Measurements from ENCODE around the gene EXOSC7. TPM values are rescaled to one million over a fixed set of nuclear protein-coding genes. Genes with fewer than 3 reads are reported as not detected.

Gene EXOSC7
- polyA plus RNA-seq, 3 donors, result 16.8 to 23.9 (median 18.8) TPM

DNA sequence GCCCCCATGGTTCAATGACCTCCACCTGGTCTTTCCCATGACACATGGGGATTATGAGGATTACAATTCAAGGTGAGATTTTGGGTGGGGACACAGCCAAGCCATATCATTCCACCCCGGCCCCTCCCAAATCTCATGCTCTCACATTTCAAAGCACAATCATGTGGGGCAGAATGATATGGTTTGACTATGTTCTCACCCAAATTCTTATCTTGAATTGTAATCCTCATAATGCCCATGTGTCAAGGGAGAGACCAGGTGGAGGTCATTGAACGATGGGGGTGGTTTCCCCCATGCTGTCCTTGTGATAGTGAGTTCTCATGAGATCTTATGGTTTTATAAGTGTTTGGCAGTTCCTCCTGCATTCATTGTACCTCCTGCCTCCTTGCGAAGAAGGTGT is 47.6 kb downstream of the EXOSC7 start:
- TF ChIP-seq, protein P1, sequence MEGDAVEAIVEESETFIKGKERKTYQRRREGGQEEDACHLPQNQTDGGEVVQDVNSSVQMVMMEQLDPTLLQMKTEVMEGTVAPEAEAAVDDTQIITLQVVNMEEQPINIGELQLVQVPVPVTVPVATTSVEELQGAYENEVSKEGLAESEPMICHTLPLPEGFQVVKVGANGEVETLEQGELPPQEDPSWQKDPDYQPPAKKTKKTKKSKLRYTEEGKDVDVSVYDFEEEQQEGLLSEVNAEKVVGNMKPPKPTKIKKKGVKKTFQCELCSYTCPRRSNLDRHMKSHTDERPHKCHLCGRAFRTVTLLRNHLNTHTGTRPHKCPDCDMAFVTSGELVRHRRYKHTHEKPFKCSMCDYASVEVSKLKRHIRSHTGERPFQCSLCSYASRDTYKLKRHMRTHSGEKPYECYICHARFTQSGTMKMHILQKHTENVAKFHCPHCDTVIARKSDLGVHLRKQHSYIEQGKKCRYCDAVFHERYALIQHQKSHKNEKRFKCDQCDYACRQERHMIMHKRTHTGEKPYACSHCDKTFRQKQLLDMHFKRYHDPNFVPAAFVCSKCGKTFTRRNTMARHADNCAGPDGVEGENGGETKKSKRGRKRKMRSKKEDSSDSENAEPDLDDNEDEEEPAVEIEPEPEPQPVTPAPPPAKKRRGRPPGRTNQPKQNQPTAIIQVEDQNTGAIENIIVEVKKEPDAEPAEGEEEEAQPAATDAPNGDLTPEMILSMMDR (IDR thresholded peaks at IDR 0.05), result no peak
- peaks cover 11 to 20% of the 10 kb centered on the region in 2 donors for H3K4me1 ChIP-seq (ENCODE audit: control insufficient read depth in 1 of 2, insufficient read depth in 2 of 2, low read length in 2 of 2)
- no CpG with 5 or more reads among the region's 3 CpGs for WGBS (ENCODE audit: insufficient coverage)
- H3K4me2 ChIP-seq (replicated peaks; ENCODE audit: extremely low read depth, low read length, poor library complexity, severe bottlenecking), result no peak overlapping the region
- DNase-seq, result no peak
- Mint-ChIP-seq H3K27me3 (ENCODE audit: low read depth in 3 of 3) (peaks cover 4 to 14% (median 9%) of the 10 kb centered on the region in 3 donors), H3K36me3 (peaks cover under 1 to 2% of the 10 kb centered on the region in 2 donors), H3K4me3 (no peak overlapping the region), H3K4me1 (peaks cover 18% of the 10 kb centered on the region), H3K27ac (no peak overlapping the region), H3K9me3 (no peaks in the 10 kb centered on the region)
- no peak overlapping the region for H3K4me3 ChIP-seq (replicated peaks in 1 of 3; ENCODE audit: low read depth in 2 of 3, low read length in 3 of 3)
- no peaks in the 10 kb centered on the region for H3K36me3 ChIP-seq (replicated peaks in 1 of 2; ENCODE audit: control insufficient read depth in 1 of 2, insufficient read depth in 2 of 2, low read length in 2 of 2)
- no peak overlapping the region for H2AFZ ChIP-seq (ENCODE audit: insufficient read depth, low read depth, low read length, poor library complexity, severe bottlenecking)
- H3K9me3 ChIP-seq (replicated peaks in 1 of 2; ENCODE audit: control insufficient read depth in 1 of 2, insufficient read depth in 1 of 2, low read length in 2 of 2), result no peaks in the 10 kb centered on the region
- no peaks in the 10 kb centered on the region for H4K20me1 ChIP-seq (ENCODE audit: insufficient read depth, low read length)
- H3K79me2 ChIP-seq (ENCODE audit: insufficient read depth, low read length), result no peaks in the 10 kb centered on the region
- H3K9ac ChIP-seq (ENCODE audit: insufficient read depth, low read length, poor library complexity, severe bottlenecking), result no peak overlapping the region
- H3K27ac ChIP-seq (ENCODE audit: low read depth in 1 of 2, low read length in 2 of 2), result no peak overlapping the region
- intact Hi-C loops (cut with micrococcal nuclease), result no loop called here
- H3K27me3 ChIP-seq (ENCODE audit: control insufficient read depth in 2 of 2, insufficient read depth in 2 of 2, low read length in 2 of 2), result no peaks in the 10 kb centered on the region

DNA sequence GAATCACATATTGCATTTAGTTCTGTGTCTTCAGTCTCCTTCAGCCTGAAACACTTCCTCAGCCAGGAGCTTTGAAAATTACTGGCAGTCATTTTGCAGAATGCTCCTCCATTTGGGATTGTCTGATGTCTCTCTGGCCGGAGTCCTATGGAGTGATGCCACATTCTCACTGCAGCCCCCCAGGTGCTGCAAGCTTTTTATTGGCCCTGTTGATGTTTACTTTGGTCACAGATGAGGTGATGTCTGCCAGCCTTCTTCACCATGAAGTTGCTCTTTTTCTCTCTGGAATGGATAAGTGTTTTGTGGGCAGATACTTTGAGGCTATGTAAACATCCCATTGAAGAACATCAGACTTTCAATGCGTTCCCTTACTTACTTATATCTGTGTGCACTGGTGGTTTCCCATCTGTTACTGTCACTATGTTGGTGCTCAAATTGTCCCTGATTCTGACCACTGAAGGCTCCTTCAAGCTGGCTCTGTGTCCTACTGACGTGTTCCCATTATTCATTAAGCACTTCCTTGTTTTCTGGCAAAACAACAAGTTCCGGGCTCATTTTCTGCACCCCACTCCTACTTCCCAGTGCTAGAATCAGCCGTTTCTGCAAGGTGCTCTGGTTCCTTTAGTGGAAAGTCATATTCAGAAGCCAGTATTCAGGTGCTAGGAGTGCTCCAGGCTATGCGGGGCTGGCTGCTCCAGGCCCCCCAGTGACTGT is 48.7 kb downstream of the EXOSC7 start:
- Histone ChIP-seq H3K4me3 (replicated peaks in 1 of 3; ENCODE audit: low read depth in 2 of 3, low read length in 3 of 3) (no peak overlapping the region), H4K20me1 (ENCODE audit: insufficient read depth, low read length) (no peaks in the 10 kb centered on the region), H3K4me1 (ENCODE audit: control insufficient read depth in 1 of 2, insufficient read depth in 2 of 2, low read length in 2 of 2) (peaks cover 11 to 20% of the 10 kb centered on the region in 2 donors), H3K4me2 (replicated peaks; ENCODE audit: extremely low read depth, low read length, poor library complexity, severe bottlenecking) (peak overlapping the region; percentile 30), H3K79me2 (ENCODE audit: insufficient read depth, low read length) (no peaks in the 10 kb centered on the region), H2AFZ (ENCODE audit: insufficient read depth, low read depth, low read length, poor library complexity, severe bottlenecking) (peak overlapping the region; percentile 15), H3K9ac (ENCODE audit: insufficient read depth, low read length, poor library complexity, severe bottlenecking) (no peak overlapping the region), H3K9me3 (replicated peaks in 1 of 2; ENCODE audit: control insufficient read depth in 1 of 2, insufficient read depth in 1 of 2, low read length in 2 of 2) (no peaks in the 10 kb centered on the region), H3K27ac (ENCODE audit: low read depth in 1 of 2, low read length in 2 of 2) (peak overlapping the region in 1 of 2 donors; percentile 21), H3K27me3 (ENCODE audit: control insufficient read depth in 2 of 2, insufficient read depth in 2 of 2, low read length in 2 of 2) (no peaks in the 10 kb centered on the region), H3K36me3 (replicated peaks in 1 of 2; ENCODE audit: control insufficient read depth in 1 of 2, insufficient read depth in 2 of 2, low read length in 2 of 2) (no peaks in the 10 kb centered on the region)
- peak overlapping the region in 3 of 7 donors; percentile 4 to 74 (median 63) for H3K27ac Mint-ChIP-seq
- intact Hi-C loops (cut with micrococcal nuclease), result no loop called here
- H3K4me1 Mint-ChIP-seq, result peaks cover 21% of the 10 kb centered on the region
- peak overlapping the region in 1 of 2 donors; percentile 4 for H3K4me3 Mint-ChIP-seq
- 33% methylated on average over 3 of the region's 6 CpGs for WGBS (ENCODE audit: insufficient coverage)
- peaks cover 0 to 2% of the 10 kb centered on the region in 2 donors for H3K36me3 Mint-ChIP-seq
- DNase-seq, result peak; percentile 27 to 42 (median 28)
- no peaks in the 10 kb centered on the region for H3K9me3 Mint-ChIP-seq
- TF ChIP-seq, protein P1 (IDR thresholded peaks at IDR 0.05), result no peak
- peaks cover 4 to 16% (median 9%) of the 10 kb centered on the region in 3 donors for H3K27me3 Mint-ChIP-seq (ENCODE audit: low read depth in 3 of 3)

Data from CD14-positive monocyte (primary cell).